Measurements from ENCODE around the gene GLI3. TPM values are rescaled to one million over a fixed set of nuclear protein-coding genes. Genes with fewer than 3 reads are reported as not detected.
A peak's percentile ranks its signal among the peaks of the same experiment; 100 is the strongest.

GLI3 gene
- total RNA-seq, 1 experiment from 2014 or later, result 10.0 TPM

DNA sequence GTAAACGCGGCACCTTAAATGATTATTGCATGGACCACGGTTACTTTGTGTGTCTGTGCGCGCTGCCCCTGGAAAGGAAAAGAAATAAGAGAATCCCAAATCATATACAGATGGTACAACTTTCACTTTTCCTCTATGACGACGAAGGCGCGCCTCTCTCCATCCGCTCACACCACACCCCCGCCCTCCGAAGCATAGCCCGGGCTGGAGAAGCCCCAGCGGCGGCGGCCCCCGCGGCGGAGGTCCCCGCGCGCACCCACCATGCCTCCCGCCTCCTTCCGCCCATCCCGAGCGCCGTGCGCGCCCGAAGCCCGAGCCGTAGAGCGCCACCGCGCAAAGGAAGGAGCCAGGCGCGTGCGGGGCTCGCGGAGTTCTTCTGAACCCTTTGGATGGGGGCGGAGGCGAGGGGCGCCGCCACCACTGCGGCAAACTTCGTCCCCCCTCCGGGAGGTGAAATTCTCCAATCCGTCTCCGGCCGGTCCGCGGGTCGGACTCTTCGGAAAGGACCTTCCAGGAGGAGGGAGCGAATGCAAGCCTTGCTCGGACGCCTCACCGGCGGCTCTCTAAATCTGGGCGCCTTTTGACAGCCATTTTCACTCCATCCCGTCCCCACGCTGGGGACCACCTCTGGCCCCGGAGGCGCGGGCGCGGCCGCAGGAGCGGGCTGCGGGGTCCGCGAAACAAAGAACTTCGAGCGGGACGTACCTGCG is 588 bp downstream of the GLI3 start:
- DNase-seq (ENCODE audit: low read depth), result peak; percentile 85

DNA sequence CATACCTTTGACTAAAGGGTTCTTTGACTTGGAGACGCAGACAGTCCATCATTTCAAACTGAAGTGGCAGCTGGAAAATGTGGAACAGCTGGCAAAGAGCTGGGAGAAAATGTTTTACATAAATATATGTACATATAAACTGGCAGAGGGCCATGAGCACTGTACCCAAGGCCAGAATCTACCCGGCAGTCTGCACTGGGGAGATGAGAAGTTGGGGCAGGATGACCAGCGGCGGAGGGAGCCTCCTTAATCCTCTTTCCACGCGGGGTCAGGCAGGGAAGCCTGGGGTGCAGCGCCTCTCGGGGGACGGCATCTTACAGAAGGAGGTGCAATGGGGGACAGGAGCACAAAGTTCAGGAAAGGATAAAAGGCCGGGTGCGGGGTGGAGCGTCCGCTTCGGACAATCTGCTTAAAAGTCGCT is 1.3 kb downstream of the GLI3 start:
- DNase-seq (ENCODE audit: low read depth), result peak; percentile 14

- no peak for DNase-seq (ENCODE audit: low read depth)
Measured at GRCh38 chr7:42234736-42235135, 2.3 kb downstream of the GLI3 start.

DNA sequence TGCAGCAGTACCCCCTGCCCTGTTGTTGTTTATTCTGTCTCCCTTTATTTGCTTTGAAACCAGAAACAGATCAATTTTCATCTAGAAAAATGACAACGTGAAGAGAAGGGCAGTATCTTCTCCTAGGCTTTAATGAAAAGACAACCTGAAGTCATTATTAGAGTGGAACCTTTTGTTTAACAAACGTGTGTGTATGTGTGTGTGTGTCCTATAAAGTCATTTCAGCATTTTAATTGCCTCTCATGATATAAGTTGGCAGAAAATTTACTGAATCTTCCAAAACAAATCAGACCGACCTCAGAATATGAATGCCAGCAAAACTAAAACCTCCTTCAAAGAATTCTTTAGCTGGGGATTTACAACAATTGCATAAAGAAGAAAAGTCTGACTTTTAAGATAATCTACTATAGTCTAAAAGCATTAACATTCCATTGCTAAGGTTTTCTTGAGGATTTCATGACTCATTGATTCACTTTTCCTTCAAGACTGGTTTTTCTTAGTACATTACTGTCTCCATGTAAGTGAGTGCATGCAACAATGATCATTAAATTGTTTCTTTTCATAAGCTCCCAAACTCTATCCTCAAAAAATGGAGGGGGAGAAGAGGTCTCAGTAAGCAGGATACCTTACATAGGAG is 3.2 kb downstream of the GLI3 start:
- DNase-seq (ENCODE audit: low read depth), result peak; percentile 27

DNA sequence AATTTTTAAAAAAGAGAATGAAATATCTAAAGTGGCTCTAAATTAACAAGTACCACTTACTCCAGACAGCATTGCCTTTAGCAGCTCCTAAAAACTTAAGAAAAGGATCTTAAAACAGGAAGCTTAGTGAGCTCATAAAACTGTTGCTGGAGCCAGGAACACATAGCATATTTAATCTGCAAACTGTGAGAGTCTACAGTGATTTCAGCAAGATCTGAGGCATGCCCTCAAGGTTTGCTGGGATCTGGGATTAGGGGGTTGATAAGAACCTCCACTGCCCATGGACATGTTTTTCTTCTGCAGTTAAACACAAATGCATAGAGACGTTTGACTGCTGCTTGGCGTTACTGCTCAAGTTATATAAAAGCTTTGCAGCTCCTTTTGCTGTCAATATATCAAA is 3.8 kb downstream of the GLI3 start:
- DNase-seq (ENCODE audit: low read depth), result peak; percentile 46

DNA sequence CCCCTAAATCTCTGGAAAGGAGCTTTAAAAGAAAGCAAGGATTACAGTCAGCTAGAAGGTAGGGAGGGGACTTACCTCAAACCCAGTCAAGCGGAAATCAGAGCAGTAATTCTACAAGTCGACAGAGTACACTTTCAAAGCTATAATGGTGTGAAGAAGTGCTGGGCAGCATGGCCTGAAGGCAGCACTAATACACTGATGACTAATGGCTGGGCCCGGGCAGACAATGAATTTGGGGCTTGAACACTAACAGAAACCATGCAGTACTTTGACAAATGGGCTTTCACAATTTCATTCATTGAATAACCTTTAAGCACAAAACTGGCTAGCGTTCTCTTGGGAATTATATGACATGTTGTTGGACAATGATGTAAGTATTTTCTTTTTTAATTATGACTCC is 4.7 kb downstream of the GLI3 start:
- DNase-seq (ENCODE audit: low read depth), result peak; percentile 97

DNA sequence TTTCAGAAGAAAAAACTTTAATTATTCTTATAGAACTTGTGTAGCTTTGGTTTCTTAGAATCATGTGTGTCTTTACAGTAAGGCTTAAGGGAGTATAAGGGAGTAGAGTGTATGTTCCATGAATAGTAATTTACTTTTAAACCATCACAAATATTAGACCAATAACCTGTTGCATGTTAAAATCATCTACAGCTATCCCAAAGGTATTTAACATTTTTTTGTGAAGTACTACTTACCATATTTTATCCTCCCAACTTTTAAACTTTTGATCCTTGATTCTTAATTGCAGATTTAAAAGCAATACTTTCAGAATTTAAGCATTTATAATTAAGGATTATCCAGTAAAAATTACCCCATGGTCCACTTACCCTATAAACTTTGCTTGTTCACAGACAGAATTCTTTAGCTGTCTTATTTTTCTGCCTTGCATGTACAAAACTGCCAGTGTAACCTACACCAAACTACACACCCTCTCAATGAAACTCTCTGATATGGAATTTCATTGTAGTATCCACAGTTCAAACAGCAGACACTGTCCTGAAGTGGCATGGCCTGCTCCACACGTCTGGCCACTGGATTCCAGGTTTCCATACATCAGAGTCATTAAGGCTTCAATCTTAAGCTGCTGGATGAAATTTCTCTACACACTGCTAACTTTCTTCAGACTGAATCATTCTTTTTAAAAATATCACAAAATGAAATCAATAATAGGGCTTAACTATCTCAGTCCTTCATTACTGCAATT is 5.8 kb downstream of the GLI3 start:
- DNase-seq (ENCODE audit: low read depth), result no peak

GRCh38 chr7:42227936-42228591 is 8.9 kb downstream of the GLI3 start:
- DNase-seq (ENCODE audit: low read depth), result no peak

GRCh38 chr7:42227541-42227935 is 9.5 kb downstream of the GLI3 start:
- DNase-seq (ENCODE audit: low read depth), result no peak

GRCh38 chr7:42227021-42227420 is 10.0 kb downstream of the GLI3 start:
- no peak for DNase-seq (ENCODE audit: low read depth)

- DNase-seq (ENCODE audit: low read depth), result no peak
Measured at GRCh38 chr7:42226354-42226941, 10.6 kb downstream of the GLI3 start.

- DNase-seq (ENCODE audit: low read depth), result no peak
Measured at GRCh38 chr7:42224391-42225003, 12.5 kb downstream of the GLI3 start.

DNA sequence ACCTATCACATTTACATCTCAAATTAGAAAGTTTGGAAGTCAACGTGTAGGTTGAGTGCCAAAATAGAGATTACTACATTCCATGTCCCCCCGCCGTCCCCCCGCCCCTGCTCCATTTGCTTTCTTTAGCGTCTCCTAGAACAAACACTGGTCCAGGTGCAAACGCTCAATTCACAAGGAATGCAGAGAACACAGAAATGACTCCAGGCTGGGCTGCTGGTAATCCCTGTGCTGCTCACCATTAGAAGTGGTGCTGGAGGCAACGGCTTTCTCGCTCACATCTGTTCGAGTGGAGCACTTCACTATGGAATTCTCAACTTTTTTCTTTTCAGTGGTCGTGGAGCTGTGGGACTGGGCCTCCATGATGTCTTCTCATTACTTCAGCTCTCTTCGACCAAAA is 14.1 kb downstream of the GLI3 start:
- no peak for DNase-seq (ENCODE audit: low read depth)

GRCh38 chr7:42222125-42222524 is 14.9 kb downstream of the GLI3 start:
- DNase-seq (ENCODE audit: low read depth), result no peak

DNA sequence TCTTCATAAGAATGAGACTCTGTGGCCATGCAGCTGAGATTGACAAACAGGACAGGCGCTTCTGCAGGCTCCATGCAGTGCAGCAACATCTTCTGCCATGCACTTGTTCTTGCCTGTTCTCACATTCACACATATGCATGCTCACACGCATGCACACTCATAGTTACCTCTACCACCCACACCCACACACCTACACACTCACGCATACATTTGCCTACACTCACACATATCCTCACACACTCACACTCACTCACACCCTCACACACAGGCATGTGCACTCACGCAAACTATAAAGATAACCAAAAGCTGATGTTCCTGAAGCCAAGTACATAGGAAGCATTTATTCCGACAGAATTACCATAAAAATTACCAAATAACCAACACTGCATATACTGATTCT is 15.7 kb downstream of the GLI3 start:
- DNase-seq (ENCODE audit: low read depth), result no peak

DNA sequence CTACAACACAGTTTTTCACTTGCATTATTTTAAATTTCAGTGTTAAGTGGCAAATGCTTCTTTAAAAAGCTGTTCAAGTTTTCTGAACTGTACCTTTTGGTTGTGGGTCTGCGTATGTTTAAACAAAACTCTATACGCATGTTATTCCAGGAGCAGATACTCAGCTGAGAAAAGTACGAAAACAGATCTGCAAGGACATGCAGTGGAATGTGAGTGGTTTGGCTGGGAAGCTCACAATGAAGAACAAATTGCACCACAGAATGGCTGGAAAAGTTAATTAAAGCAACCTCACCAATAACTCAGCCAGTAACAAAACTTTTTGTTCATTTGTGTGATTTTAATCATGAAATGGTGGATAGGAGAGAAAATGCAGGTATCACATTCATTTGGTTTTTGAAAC is 17.6 kb downstream of the GLI3 start:
- DNase-seq (ENCODE audit: low read depth), result no peak

DNA sequence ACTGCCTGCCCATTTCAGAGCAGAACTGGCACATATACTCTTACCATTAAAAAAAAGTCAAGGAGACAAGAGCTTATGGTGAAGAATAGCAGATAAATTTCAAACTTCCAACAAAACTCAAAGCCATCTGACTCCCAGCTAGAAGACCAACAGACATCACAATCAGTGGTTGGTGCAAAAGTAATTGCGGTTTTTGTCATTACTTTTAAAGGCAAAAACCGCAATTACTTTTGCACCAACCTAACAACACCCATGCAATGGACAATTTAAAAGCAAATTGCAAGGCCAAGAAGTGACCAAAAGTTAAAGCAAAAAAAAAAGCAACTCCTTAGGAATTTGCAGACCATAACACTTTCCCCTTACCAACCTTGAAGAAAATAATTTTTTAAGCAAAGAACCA is 18.8 kb downstream of the GLI3 start:
- no peak for DNase-seq (ENCODE audit: low read depth)

DNA sequence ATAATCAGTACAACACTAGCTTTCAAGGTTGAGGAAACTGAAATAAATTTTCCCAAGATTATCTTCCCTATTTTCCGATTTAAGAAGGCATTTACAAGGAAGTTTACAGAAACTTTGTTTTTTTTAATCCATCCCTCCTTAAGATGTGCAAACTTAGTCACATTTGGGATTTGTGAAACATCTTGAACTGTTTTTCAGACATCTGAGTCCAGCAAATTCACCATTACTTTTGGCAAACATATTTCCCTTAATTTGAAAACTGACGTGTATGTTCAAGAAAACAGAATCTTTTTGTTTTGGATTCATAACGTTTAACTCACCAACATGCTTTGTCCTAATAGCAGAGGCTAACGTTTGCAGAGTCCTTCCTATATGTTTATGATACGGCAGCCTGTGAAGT is 19.5 kb downstream of the GLI3 start:
- no peak for DNase-seq (ENCODE audit: low read depth)

- DNase-seq (ENCODE audit: low read depth), result no peak
Measured at GRCh38 chr7:42217053-42217452, 20.0 kb downstream of the GLI3 start.

- DNase-seq (ENCODE audit: low read depth), result no peak
Measured at GRCh38 chr7:42214060-42214679, 22.8 kb downstream of the GLI3 start.

DNA sequence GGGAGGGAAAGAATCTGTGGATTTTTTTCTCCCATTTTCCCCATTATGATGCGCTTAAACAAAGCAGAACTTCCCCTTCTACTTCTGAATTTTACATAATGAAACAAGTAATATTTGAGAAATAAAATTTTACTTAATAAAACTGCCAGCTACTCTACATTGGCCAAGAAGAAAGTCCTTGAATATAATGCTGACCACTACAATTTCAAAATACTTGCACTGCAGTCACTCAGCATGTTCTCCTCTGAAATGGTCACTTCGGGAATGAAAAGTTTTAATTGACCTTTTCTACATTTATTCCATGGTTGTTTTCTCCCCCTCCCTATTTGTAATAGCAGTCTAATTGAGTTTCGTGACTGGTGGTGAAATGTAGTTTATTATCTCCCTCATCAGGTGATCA is 23.9 kb downstream of the GLI3 start:
- DNase-seq (ENCODE audit: low read depth), result no peak
